ENCODE results near the gene USP11.
A peak's percentile ranks its signal among the peaks of the same experiment; 100 is the strongest.

The USP11 gene

DNA sequence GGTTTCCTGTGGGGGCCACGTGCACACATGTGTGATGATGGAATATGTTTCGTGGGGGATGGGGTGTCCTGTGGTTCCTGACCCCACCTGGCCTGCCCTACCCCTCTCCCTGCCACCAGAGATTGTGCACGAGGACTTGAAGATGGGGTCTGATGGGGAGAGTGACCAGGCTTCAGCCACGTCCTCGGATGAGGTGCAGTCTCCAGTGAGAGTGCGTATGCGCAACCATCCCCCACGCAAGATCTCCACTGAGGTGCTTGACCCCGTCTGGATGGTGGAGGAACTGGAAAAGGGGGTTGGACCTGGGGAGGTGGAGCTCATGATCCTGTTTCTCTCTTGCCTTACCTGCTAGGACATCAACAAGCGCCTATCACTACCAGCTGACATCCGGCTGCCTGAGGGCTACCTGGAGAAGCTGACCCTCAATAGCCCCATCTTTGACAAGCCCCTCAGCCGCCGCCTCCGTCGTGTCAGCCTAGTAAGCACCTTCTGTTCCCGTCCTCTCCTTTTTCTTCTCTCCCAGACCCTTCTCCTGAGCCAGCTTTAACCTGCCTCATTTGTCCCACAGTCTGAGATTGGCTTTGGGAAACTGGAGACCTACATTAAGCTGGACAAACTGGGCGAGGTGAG, 8.4 kb upstream of the USP11 start:
- Mint-ChIP-seq H3K4me3 (no peak overlapping the region), H3K27me3 (ENCODE audit: low read depth) (no peaks in the 10 kb centered on the region), H3K4me1 (ENCODE audit: low read depth) (peaks cover 16% of the 10 kb centered on the region), H3K9me3 (no peaks in the 10 kb centered on the region), H3K36me3 (ENCODE audit: low read depth) (peaks cover 44% of the 10 kb centered on the region), H3K27ac (no peak overlapping the region)
- DNase-seq (ENCODE audit: low spot score) = no peak

- Mint-ChIP-seq H3K4me1 (ENCODE audit: low read depth) (peaks cover 11% of the 10 kb centered on the region), H3K27me3 (ENCODE audit: low read depth) (no peaks in the 10 kb centered on the region), H3K4me3 (no peak overlapping the region), H3K9me3 (no peaks in the 10 kb centered on the region), H3K36me3 (ENCODE audit: low read depth) (peaks cover 42% of the 10 kb centered on the region), H3K27ac (no peak overlapping the region)
- no peak for DNase-seq (ENCODE audit: low spot score)
These were observed 7.9 kb upstream of the USP11 start for GRCh38 chrX:47224896-47225290.

GRCh38 chrX:47226071-47226470, 6.7 kb upstream of the USP11 start:
- peaks cover 2% of the 10 kb centered on the region for H3K4me1 Mint-ChIP-seq (ENCODE audit: low read depth)
- no peak for DNase-seq (ENCODE audit: low spot score)
- H3K36me3 Mint-ChIP-seq (ENCODE audit: low read depth) = peaks cover 38% of the 10 kb centered on the region
- H3K27me3 Mint-ChIP-seq (ENCODE audit: low read depth) = no peaks in the 10 kb centered on the region
- no peak overlapping the region for H3K4me3 Mint-ChIP-seq
- H3K9me3 Mint-ChIP-seq = no peaks in the 10 kb centered on the region
- H3K27ac Mint-ChIP-seq = no peak overlapping the region

- no peaks in the 10 kb centered on the region for H3K27me3 Mint-ChIP-seq (ENCODE audit: low read depth)
These were observed 6.1 kb upstream of the USP11 start for GRCh38 chrX:47226531-47227333.

DNA sequence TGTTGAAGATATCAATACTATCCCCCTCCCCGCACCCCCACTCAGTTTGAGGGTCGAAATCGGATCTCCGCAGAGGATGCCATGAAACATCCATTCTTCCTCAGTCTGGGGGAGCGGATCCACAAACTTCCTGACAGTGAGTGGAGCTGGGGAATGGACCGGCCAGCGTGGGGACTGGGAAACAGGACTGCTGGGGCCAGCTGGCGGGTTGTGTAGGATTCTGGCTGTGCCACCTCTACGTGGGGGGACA, 5.5 kb upstream of the USP11 start:
- H3K36me3 Mint-ChIP-seq (ENCODE audit: low read depth) = peaks cover 37% of the 10 kb centered on the region
- no peak for DNase-seq (ENCODE audit: low spot score)
- H3K27ac Mint-ChIP-seq = no peak overlapping the region
- peaks cover 2% of the 10 kb centered on the region for H3K4me1 Mint-ChIP-seq (ENCODE audit: low read depth)
- H3K27me3 Mint-ChIP-seq (ENCODE audit: low read depth) = no peaks in the 10 kb centered on the region
- no peaks in the 10 kb centered on the region for H3K9me3 Mint-ChIP-seq
- H3K4me3 Mint-ChIP-seq = no peak overlapping the region

More at GRCh38 chrX:47226531-47227333, 6.1 kb upstream of the USP11 start:
- Mint-ChIP-seq H3K36me3 (ENCODE audit: low read depth) (peaks cover 41% of the 10 kb centered on the region), H3K4me1 (ENCODE audit: low read depth) (peaks cover 2% of the 10 kb centered on the region), H3K4me3 (no peak overlapping the region), H3K9me3 (no peaks in the 10 kb centered on the region), H3K27ac (no peak overlapping the region)
- no peak for DNase-seq (ENCODE audit: low spot score)

DNA sequence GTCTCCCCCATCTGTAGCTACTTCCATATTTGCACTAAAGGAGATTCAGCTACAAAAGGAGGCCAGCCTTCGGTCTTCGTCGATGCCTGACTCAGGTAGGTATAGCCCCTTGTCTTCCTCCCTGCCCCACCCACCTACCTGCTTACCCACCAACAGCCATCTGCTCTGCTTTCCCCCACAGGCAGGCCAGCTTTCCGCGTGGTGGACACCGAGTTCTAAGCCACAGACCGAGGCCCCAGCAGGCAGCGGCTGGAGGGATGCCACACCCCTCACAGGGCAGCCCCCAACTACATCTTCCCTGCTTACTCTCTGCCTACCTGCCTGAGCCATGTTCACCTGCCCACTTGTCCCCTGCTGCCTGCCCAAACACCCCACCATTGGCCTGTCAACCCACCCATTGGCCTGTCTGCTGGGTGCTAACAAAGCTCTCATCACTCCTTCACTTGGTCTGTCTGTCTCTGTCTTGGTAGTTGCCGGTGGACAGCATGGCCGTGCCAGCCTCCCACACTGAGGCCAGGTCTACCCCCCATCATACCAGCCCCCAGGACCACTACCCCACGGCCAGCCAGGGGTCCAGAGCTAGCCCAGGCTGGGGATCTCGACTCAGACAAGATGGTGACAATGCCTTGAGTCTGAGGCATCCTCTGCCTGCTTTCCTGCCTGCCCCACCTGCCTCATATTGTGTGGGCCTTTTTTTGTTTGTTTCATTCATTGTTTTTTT, 4.1 kb upstream of the USP11 start:
- no peak overlapping the region for H3K4me3 Mint-ChIP-seq
- peaks cover 37% of the 10 kb centered on the region for H3K36me3 Mint-ChIP-seq (ENCODE audit: low read depth)

GRCh38 chrX:47229427-47229826, 3.4 kb upstream of the USP11 start:
- Mint-ChIP-seq H3K9me3 (no peaks in the 10 kb centered on the region), H3K36me3 (ENCODE audit: low read depth) (peaks cover 35% of the 10 kb centered on the region), H3K27ac (no peak overlapping the region), H3K4me3 (no peak overlapping the region), H3K27me3 (ENCODE audit: low read depth) (no peaks in the 10 kb centered on the region), H3K4me1 (ENCODE audit: low read depth) (peaks cover 2% of the 10 kb centered on the region)
- no peak for DNase-seq (ENCODE audit: low spot score)

More for the DNA sequence above, 4.1 kb upstream of the USP11 start:
- DNase-seq (ENCODE audit: low spot score) = no peak
- no peaks in the 10 kb centered on the region for H3K27me3 Mint-ChIP-seq (ENCODE audit: low read depth)
- peaks cover 2% of the 10 kb centered on the region for H3K4me1 Mint-ChIP-seq (ENCODE audit: low read depth)
- no peak overlapping the region for H3K27ac Mint-ChIP-seq
- H3K9me3 Mint-ChIP-seq = no peaks in the 10 kb centered on the region

DNA sequence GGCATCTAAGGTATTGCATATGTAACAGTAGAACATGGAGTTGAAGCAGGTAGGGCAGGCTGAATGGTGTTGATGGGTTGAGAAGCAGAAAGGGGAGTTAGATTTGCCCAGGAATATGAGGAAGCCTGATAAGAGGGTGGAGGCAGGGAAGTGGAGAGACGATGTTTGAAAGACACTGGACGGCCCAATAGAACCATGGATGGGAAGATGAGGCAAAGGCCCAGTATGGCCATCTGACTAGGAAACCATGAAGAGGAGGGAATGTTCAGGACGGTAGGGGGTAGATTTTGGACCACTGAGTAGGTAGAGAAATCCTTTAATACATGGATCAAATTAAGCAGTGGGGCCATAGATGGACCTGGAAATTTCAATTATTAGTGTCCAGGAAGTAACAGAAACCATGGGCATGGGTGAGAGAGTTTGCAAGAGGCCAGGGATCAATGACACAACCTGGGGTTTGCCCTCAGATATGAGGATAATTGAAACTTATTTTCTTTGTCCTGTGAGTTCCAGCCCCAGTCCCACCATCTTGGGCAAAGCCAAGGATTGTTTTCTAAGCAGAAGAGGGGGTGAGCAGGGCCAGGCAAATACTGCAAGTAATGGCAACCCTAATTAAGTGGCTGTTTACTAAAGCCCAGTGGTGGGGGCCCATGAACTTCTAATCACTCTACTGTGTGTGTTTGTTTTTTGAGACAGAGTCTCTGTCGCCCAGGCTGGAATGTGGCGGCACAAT, 2.5 kb upstream of the USP11 start:
- H3K27ac Mint-ChIP-seq = no peak overlapping the region
- DNase-seq (ENCODE audit: low spot score) = no peak
- peaks cover 4% of the 10 kb centered on the region for H3K4me1 Mint-ChIP-seq (ENCODE audit: low read depth)
- no peaks in the 10 kb centered on the region for H3K27me3 Mint-ChIP-seq (ENCODE audit: low read depth)
- no peak overlapping the region for H3K4me3 Mint-ChIP-seq
- H3K36me3 Mint-ChIP-seq (ENCODE audit: low read depth) = peaks cover 32% of the 10 kb centered on the region
- no peaks in the 10 kb centered on the region for H3K9me3 Mint-ChIP-seq

DNA sequence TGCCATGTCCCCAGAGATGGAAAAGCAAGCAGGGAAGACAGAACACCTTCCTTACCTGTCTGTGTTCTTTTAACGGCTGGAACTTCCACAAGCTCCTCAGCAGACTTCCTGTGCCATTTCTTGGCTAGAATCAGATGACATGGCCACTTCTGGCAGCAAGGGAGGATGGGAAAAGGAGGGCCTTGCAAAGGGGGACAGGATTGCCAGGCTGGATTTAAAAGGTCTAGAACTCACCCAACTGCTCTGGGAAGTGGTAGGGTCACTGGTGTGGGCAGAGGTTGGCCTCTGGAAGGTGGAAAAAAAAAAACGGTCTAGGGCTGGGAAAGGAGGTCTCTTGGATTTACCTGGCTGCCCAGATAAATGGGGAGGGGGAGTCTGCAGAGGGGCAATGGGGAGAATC, 1.6 kb upstream of the USP11 start:
- peaks cover 9% of the 10 kb centered on the region for H3K4me1 Mint-ChIP-seq (ENCODE audit: low read depth)
- no peak for DNase-seq (ENCODE audit: low spot score)
- peaks cover 30% of the 10 kb centered on the region for H3K36me3 Mint-ChIP-seq (ENCODE audit: low read depth)
- H3K27me3 Mint-ChIP-seq (ENCODE audit: low read depth) = no peaks in the 10 kb centered on the region
- no peak overlapping the region for H3K4me3 Mint-ChIP-seq
- H3K27ac Mint-ChIP-seq = peak overlapping the region; percentile 77
- no peaks in the 10 kb centered on the region for H3K9me3 Mint-ChIP-seq

GRCh38 chrX:47232197-47232802, 509 bp upstream of the USP11 start:
- peaks cover 23% of the 10 kb centered on the region for H3K36me3 Mint-ChIP-seq (ENCODE audit: low read depth)
- peak overlapping the region; percentile 96 for H3K4me3 Mint-ChIP-seq
- no peak for DNase-seq (ENCODE audit: low spot score)
- no peaks in the 10 kb centered on the region for H3K27me3 Mint-ChIP-seq (ENCODE audit: low read depth)
- H3K27ac Mint-ChIP-seq = peak overlapping the region; percentile 100
- no peaks in the 10 kb centered on the region for H3K9me3 Mint-ChIP-seq
- peaks cover 9% of the 10 kb centered on the region for H3K4me1 Mint-ChIP-seq (ENCODE audit: low read depth)

- H3K9me3 Mint-ChIP-seq = no peaks in the 10 kb centered on the region
- peak overlapping the region; percentile 96 for H3K4me3 Mint-ChIP-seq
- peak overlapping the region; percentile 100 for H3K27ac Mint-ChIP-seq
- no peaks in the 10 kb centered on the region for H3K27me3 Mint-ChIP-seq (ENCODE audit: low read depth)
- peaks cover 9% of the 10 kb centered on the region for H3K4me1 Mint-ChIP-seq (ENCODE audit: low read depth)
- DNase-seq (ENCODE audit: low spot score) = peak; percentile 92
- peaks cover 19% of the 10 kb centered on the region for H3K36me3 Mint-ChIP-seq (ENCODE audit: low read depth)
These were observed 714 bp downstream of the USP11 start for GRCh38 chrX:47233333-47234113.

DNA sequence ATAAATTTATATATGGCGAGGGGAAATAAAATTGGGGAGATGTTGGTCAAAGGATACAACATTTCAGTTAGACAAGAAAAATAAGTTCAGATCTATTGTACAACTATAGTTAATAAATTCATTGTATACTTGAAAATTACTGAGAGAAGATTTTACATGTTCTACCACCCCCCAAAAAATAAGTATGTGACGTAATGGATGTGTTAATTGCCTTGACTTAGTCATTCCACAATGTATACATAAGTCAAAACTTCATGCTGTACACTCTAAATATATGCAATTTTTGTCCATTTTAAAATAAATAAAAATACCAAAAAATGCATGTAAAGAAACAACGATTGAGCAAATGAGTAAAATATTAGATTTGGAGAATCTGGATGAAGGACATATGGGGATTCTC, 1.8 kb downstream of the USP11 start:
- Mint-ChIP-seq H3K27ac (peak overlapping the region; percentile 84), H3K27me3 (ENCODE audit: low read depth) (no peaks in the 10 kb centered on the region), H3K4me3 (peak overlapping the region; percentile 96), H3K4me1 (ENCODE audit: low read depth) (peaks cover 9% of the 10 kb centered on the region), H3K9me3 (no peaks in the 10 kb centered on the region), H3K36me3 (ENCODE audit: low read depth) (peaks cover 12% of the 10 kb centered on the region)
- DNase-seq (ENCODE audit: low spot score) = no peak

DNA sequence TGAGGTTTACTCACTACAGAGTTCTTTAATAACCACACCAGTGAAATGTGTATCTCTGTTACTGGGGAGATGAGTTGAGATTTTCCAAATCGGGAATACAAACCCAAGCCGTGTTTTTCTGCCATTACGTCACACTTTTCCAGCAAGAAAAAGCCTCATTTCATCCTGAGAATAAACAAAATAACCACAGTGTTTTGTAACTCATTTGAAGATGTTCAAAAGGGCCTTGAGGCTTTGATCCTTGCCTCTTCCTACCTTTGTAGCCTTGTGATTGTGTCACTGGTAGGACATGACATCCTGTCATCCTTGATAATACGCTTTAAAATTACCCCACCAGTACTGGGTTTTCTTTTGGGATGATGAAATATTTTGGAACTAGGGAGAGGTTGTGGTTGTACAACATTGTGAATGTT, 2.9 kb downstream of the USP11 start:
- H3K9me3 Mint-ChIP-seq = no peaks in the 10 kb centered on the region
- H3K36me3 Mint-ChIP-seq (ENCODE audit: low read depth) = peaks cover 12% of the 10 kb centered on the region
- DNase-seq (ENCODE audit: low spot score) = no peak
- peak overlapping the region; percentile 27 for H3K4me3 Mint-ChIP-seq
- no peaks in the 10 kb centered on the region for H3K27me3 Mint-ChIP-seq (ENCODE audit: low read depth)
- H3K4me1 Mint-ChIP-seq (ENCODE audit: low read depth) = peaks cover 7% of the 10 kb centered on the region
- no peak overlapping the region for H3K27ac Mint-ChIP-seq

All from T-helper 2 cell treated with Interferon-gamma antibody and Interleukin-4, amounts not matched to agents 5 μg/mL and 100 μg/mL, for 36 hours (primary cell).